ENCODE data around the gene NCOA1.
A peak's percentile ranks its signal among the peaks of the same experiment; 100 is the strongest.

The NCOA1 gene

GRCh38 chr2:24725956-24726355 is 234.9 kb downstream of the NCOA1 start (continued):
- TF ChIP-seq CREB5 (CRISPR knock-in tag; IDR thresholded peaks at IDR 0.05; ENCODE audit: low read depth) (no peak), OSR1 (CRISPR knock-in tag; IDR thresholded peaks at IDR 0.05) (no peak), ZNF565 (CRISPR knock-in tag; conservative IDR thresholded peaks at IDR 0.05; ENCODE audit: low read depth) (no peak), RARB (CRISPR knock-in tag; IDR thresholded peaks at IDR 0.05) (no peak), ZC3H10 (CRISPR knock-in tag; IDR thresholded peaks at IDR 0.05) (no peak), GLIS3 (CRISPR knock-in tag; IDR thresholded peaks at IDR 0.05) (no peak), ISL1 (CRISPR knock-in tag; IDR thresholded peaks at IDR 0.05) (no peak), PPARA (CRISPR knock-in tag; IDR thresholded peaks at IDR 0.05; ENCODE audit: borderline replicate concordance) (no peak), ZFP30 (CRISPR knock-in tag; IDR thresholded peaks at IDR 0.05) (no peak), ZNF8 (CRISPR knock-in tag; IDR thresholded peaks at IDR 0.05) (no peak), POU6F1 (CRISPR knock-in tag; IDR thresholded peaks at IDR 0.05; ENCODE audit: borderline replicate concordance, low read depth) (no peak), SNAI2 (CRISPR knock-in tag; IDR thresholded peaks at IDR 0.05) (no peak), ESRRG (CRISPR knock-in tag; IDR thresholded peaks at IDR 0.05) (no peak), TCF4 (CRISPR knock-in tag; IDR thresholded peaks at IDR 0.05; ENCODE audit: borderline replicate concordance) (no peak)

- no peak for TF ChIP-seq CSRNP3 (CRISPR knock-in tag; IDR thresholded peaks at IDR 0.05)
- TF ChIP-seq ZC3H10 (CRISPR knock-in tag; IDR thresholded peaks at IDR 0.05), result no peak
- no peak for TF ChIP-seq RARB (CRISPR knock-in tag; IDR thresholded peaks at IDR 0.05)
- TF ChIP-seq TOX (CRISPR knock-in tag; IDR thresholded peaks at IDR 0.05; ENCODE audit: borderline replicate concordance), result no peak
- no peak for TF ChIP-seq ZNF70 (CRISPR knock-in tag; IDR thresholded peaks at IDR 0.05)
- TF ChIP-seq PPARA (CRISPR knock-in tag; IDR thresholded peaks at IDR 0.05; ENCODE audit: borderline replicate concordance), result no peak
- TF ChIP-seq TSHZ2 (CRISPR knock-in tag; IDR thresholded peaks at IDR 0.05), result no peak
- no peak for TF ChIP-seq PATZ1 (CRISPR knock-in tag; IDR thresholded peaks at IDR 0.05; ENCODE audit: borderline replicate concordance)
- TF ChIP-seq ZNF565 (CRISPR knock-in tag; conservative IDR thresholded peaks at IDR 0.05; ENCODE audit: low read depth), result no peak
- no peak for TF ChIP-seq ZFP3 (CRISPR knock-in tag; IDR thresholded peaks at IDR 0.05)
- no peak for TF ChIP-seq GLIS3 (CRISPR knock-in tag; IDR thresholded peaks at IDR 0.05)
- no peak for TF ChIP-seq TCF4 (CRISPR knock-in tag; IDR thresholded peaks at IDR 0.05; ENCODE audit: borderline replicate concordance)
- no peak for TF ChIP-seq CREB5 (CRISPR knock-in tag; IDR thresholded peaks at IDR 0.05; ENCODE audit: low read depth)
- ATAC-seq, result no peak
Measured at GRCh38 chr2:24730481-24730880, 239.4 kb downstream of the NCOA1 start.

- TF ChIP-seq ZNF70 (CRISPR knock-in tag; IDR thresholded peaks at IDR 0.05) (no peak), CREB5 (CRISPR knock-in tag; IDR thresholded peaks at IDR 0.05; ENCODE audit: low read depth) (0 out of 2 replicates have a peak, but pooled peaks have one; percentile 19), ISL1 (CRISPR knock-in tag; IDR thresholded peaks at IDR 0.05) (peak; percentile 77)
- ATAC-seq, result no peak
Measured at GRCh38 chr2:24731040-24731439, 240.0 kb downstream of the NCOA1 start.

Measured in SK-N-SH treated with all-trans-retinoic acid at 6 μM for 48 hours (cell line).